ENCODE results near the gene ZNF774.

- no peak for TF ChIP-seq ZBTB48 (tag by site-specific recombination; IDR thresholded peaks at IDR 0.05)
- no peak for TF ChIP-seq CTCF (tag by site-specific recombination; IDR thresholded peaks at IDR 0.05)
- no peak for TF ChIP-seq ATF2 (tag by site-specific recombination; IDR thresholded peaks at IDR 0.05; ENCODE audit: low read depth)
- no peak for TF ChIP-seq REPIN1 (tag by site-specific recombination; IDR thresholded peaks at IDR 0.05; ENCODE audit: low read depth)
- no peak for TF ChIP-seq ZBTB8A (tag by site-specific recombination; IDR thresholded peaks at IDR 0.05)
- no peak for TF ChIP-seq ZNF274 (IDR thresholded peaks at IDR 0.05; ENCODE audit: low read length)
- no peak for TF ChIP-seq ZNF274 (tag by site-specific recombination; IDR thresholded peaks at IDR 0.05; ENCODE audit: borderline replicate concordance)
Observed at GRCh38 chr15:90307661-90308060, 44.4 kb upstream of the ZNF774 start.
